B cell (primary cell): ENCODE data around the gene SLC48A1.

Experiments used
- EZH2 ChIP-seq: IDR thresholded peaks from 2 replicates; pipeline ENCODE4 v1.6.1; 2012; ENCODE audit warnings: borderline replicate concordance, low read depth, mild to moderate bottlenecking, moderate library complexity, low read length; ENCODE audit not compliant: insufficient read depth, poor library complexity, severe bottlenecking
- TF ChIP-seq, protein P1 (sequence below): fragments of 200-600 bp; IDR thresholded peaks from one replicate; pipeline ENCODE4 v1.8.0; 2022; ENCODE audit warnings: antibody characterized with exemption, mild to moderate bottlenecking

DNA sequence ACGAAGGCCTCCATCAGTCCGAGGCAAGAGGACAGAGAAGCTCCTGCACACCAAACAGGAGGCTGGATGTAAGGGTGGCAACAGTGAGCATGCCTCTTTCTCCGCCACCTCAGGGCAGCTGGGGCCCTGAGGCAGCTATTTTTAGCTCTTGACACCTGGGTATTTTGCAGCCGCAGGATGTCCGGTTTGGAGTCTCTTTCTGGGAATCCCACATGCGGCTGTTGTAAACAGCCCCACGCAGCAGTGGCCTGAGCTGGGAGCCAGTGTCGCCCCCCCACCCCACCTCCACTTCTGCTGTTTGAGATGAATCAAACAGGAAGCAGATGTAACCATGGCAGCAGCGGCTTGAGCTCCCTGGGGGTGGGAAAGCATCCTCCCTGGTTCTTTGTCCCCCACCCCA is 35.0 kb downstream of the SLC48A1 start:
- TF ChIP-seq, protein P1, sequence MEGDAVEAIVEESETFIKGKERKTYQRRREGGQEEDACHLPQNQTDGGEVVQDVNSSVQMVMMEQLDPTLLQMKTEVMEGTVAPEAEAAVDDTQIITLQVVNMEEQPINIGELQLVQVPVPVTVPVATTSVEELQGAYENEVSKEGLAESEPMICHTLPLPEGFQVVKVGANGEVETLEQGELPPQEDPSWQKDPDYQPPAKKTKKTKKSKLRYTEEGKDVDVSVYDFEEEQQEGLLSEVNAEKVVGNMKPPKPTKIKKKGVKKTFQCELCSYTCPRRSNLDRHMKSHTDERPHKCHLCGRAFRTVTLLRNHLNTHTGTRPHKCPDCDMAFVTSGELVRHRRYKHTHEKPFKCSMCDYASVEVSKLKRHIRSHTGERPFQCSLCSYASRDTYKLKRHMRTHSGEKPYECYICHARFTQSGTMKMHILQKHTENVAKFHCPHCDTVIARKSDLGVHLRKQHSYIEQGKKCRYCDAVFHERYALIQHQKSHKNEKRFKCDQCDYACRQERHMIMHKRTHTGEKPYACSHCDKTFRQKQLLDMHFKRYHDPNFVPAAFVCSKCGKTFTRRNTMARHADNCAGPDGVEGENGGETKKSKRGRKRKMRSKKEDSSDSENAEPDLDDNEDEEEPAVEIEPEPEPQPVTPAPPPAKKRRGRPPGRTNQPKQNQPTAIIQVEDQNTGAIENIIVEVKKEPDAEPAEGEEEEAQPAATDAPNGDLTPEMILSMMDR: no peak
- no peak for TF ChIP-seq EZH2
